IPS DF 4.7 (cell line): ENCODE data around the gene DNMT1.
"Not testable (repeated sequence)": the region's sequence is repeated elsewhere in the genome, so short reads cannot be mapped to it uniquely, and the experiment has no call there.

Experiments used
- DNase-seq: peaks from one replicate; pipeline ENCODE4 v3.0.0-alpha.2; 2013; ENCODE audit warnings: low spot score; ENCODE audit errors: extremely low read depth

Gene DNMT1

DNA sequence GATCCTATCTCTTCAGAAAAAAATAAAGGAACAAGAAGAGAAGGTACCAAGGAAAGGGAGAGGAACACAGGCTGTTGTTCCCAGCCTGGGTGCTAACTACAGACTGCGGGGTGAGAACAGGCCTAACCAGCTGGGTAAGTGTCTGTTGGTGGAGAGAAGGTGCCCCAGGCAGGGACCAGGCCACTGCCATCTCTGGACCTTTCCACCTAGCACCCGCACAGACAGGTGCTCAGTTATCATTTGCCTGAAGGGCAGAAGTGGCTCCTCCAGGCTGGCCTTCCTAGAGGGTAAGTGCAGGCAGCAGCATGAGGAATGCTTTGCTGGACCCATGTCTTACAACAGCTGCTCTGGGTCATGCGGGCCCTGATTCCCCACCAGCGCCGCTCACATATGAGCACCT lies 10.1 kb downstream of the DNMT1 start:
- DNase-seq: no peak

DNA sequence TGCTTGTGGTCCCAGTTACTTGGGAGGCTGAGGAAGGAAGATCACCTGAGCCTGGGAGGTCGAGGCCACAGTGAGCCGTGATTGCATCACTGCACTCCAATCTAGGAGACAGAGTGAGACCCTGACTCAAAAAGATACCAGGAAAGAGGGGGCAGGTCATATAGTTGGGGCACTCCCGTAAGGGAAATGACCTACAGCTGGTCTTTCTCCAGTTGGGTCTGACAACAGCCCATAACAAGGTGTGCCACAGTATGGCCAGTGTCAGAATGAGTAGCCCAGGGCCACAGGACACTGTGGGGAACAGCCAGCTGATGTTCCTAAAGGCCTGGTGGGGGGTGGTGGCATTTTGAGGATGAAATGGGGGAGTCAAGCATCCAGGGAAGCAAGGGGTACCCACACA lies 10.8 kb downstream of the DNMT1 start:
- DNase-seq: no peak

DNA sequence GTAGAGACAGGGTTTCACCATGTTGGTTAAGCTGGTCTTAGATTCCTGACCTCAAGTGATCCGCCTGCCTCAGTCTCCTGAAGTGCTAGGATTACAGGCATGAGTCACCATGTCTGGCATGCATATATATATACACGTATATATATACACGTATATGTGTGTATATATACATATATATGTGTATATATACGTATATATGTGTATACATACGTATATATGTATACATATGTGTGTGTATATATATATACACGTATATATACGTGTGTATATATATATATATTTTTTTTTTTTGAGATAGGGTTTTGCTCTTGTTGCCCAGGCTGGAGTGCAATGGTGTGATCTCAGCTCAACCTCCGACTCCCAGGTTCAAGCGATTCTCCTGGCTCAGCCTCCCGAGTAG lies 11.9 kb downstream of the DNMT1 start:
- DNase-seq: no peak

DNA sequence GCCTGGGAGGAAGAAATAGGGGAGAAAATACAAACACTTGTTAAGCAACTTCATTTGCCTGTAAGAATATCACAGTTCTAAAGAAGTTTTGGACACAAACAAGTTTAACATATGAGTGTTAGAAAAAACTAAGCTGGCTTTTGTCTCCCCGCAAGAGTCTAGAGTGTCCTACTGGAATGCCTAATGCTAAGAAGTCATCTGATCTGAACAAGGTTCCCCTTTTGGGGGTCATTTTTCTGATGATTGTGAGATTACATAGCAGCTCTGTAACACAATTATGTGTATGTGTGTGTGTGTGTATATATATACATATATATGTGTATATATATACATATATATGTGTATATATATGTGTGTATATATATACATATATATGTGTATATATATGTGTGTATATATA lies 12.7 kb downstream of the DNMT1 start:
- no peak for DNase-seq

DNA sequence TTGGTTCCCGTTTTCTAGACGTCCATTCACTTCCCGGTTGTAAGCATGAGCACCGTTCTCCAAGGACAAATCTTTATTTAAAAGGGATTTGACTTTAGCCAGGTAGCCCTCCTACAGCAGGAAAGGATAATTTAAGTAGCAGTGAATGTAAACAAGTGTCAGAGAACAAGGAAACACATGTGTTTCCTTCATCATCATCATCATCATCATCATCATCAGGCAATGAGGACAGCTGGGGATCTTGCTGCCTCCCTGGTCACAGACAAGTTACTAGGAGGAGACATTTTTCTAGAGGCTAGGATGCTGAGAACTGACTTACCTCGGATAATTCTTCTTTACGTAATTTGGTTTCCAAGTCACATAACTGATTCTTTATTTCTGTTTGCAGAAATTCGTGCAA lies 14.3 kb downstream of the DNMT1 start:
- no peak for DNase-seq

DNA sequence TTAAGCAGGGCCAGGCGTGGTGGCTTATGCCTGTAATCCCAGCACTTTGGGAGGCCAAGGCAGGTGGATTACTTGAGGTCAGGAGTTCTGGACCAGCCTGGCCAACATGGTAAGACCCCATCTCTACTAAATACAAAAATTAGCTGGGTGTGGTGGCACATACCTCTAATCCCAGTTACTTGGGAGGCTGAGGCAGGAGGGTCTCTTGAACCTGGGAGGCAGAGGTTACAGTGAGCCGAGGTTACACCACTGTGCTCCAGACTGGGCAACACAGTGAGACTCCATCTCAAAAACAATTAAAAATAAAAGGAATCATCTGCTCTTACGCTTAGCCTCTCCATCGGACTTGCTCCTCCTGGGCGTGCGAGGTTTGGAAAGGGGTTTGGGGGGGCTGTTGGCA lies 14.7 kb downstream of the DNMT1 start:
- DNase-seq: not testable (repeated sequence)

DNA sequence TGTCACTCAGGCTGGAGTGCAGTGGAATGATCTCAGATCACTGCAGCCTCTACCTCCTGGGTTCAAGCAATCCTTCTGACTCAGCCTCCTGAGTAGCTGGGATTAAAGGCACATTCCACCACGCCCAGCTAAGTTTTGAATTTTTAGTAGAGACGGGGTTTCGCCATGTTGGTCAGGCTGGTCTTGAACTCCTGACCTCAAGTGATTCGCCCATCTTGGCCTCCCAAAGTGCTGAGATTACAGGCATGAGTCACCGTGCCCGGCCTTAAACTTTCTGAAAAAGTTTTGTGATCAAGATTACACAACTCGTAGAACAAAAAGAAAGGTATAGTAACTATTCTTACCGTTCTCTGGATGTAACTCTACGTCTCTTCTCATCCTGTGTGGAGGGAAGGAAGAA lies 21.2 kb downstream of the DNMT1 start:
- no peak for DNase-seq

DNA sequence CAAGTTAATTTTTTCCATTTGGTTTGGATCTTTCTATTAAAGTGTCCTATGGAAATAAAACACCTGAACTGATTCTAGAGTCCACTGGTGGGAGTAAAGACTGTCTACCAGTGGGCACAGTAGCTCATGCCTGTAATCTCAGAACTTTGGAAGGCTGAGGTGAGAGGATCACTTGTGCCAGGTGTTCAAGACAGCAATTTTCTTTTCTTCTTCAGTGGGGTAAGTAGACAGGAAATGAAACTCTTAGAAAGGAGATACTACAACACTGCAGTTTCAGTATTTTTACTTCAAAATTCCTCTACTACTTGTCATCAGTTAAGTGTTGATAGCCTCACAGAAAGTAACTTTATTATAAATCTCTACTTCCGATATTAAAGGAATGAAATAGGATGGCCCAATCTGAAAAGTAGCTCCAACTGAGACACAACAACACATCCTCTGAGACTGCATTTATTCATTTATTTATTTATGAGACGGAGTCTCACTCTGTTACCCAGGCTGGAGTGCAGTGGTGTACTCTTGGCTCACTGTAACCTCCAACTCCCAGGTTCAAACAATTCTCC lies 26.3 kb downstream of the DNMT1 start:
- no peak for DNase-seq

DNA sequence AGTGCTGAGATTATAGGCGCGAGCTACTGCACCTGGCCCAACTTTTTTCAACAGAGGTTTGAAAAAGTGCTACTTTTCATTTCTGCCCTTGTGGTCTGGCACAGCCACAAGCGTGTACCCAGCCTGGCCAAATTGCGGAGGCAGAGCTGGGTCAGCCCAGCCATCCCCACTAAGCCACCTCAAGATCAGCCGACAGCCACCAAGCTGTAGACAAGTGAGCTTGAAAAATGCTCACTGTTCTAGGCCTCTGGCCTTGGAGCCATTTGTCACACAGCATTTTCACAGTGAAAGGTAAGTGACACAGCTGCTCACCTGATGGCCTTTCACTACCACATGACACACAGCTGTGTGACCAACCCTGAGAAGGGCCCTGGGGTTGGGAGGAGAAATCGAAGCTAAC lies 27.3 kb downstream of the DNMT1 start:
- DNase-seq: no peak

DNA sequence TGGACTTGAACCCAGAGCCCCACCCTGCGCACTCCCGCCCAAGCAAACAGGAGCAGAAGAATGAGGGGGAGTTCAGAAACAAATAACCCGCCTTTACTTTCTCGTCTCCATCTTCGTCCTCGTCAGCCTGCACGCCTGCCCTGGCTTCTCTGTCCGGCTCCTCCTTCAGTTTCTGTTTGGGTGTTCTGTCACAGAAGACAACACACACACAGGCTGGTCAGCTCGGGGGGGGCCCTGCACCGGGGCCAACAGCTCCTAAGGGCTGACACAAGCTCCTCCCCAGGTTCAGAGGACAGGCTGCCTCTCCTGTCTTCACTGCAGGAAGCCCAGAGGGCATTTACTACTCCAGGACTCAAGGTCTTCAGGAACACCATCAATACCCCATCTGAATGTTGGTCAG lies 28.3 kb downstream of the DNMT1 start:
- DNase-seq: not testable (repeated sequence)

DNA sequence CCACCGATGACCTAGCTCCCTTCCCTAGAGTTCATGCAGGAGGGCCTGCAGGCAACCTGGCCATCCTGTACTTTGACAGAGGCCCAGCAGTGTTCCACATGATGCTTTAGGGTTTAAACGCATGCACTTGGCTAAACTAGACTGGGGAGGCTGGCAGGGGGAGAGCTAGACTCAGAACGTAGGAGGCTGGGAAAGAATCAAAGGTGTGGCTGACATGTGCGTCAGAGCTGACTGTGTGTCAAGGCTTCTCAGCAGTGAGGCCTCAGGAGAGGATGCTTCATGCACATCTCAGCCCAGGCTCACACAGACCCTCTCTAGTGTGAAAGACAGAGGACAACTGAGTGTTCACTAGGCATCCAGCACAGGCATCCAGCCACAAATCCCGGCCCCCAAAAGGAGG lies 28.7 kb downstream of the DNMT1 start:
- no peak for DNase-seq

DNA sequence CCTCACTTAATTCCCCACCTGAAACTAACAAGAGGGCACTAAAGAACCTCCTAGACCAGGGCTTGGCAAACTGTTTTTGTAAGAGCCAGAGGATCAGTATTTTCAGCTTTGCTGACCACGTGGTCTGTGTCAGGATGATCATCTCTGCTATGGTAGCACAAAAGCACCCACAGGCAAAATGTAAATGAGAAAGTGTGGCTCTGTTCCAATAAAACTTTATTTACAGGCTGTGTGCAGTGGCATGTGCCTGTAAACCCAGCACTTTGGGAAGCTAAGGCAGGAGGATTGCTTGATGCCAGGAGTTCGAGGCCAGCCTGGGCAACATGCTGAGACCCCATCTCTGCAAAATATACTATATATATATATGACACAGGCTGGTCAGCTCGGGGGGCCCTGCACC lies 31.2 kb downstream of the DNMT1 start:
- DNase-seq: no peak

DNA sequence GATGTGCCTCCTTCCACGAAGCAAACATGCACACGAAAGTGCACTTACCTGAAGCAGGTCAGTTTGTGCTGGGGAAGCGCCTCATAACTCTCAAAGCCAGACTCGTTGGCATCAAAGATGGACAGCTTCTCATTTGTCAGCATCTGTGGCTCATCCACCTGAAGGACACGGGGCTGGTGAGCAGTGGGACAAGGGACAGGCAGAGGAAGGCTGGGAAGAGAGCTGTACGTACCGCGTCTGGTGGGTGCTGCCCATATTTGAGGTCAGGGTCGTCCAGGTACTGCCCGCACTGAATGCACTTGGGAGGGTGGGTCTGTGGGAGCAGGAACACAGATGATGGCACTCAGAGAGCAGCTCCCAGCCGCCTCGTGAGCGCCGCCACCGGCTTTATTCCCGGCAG lies 35.1 kb downstream of the DNMT1 start:
- DNase-seq: no peak

DNA sequence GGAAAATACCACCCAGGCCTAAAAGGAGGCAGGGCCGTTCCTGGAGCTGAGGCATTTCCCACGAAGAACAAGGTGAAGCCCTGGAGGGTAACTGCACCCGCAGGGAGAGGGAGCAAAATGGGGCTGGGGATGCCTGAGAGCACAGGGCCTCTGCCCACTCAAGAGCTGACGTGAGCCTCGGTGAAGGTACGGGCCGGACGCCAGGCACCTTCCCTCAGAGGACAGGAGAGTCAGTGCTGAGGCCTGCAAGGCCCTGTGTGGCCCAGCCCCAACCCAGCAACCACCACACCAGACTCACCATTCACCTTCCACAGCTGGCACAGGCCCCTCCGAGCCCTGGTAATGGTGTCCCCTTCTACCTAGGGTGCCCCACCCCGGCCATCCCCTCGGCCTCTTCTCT lies 36.3 kb downstream of the DNMT1 start:
- no peak for DNase-seq

DNA sequence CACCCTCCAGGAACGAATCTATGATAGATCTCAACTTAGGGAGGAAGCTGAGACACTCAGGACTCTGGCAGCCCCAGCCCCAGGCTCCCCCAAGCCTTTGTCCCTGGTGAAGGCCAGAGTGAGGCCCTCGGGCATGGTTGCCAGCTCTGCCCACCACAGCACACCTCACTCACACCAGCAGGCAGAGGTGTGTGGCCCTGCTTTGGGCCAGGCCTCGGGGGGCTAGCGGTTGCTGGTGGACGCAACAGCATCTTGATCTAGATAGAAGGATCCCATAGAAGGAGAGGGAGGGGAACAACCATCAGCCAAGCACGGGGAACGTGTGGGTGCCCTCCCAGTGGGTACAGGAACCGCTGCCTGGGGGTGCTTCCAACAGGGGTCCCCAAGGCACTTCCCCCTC lies 36.7 kb downstream of the DNMT1 start:
- no peak for DNase-seq

DNA sequence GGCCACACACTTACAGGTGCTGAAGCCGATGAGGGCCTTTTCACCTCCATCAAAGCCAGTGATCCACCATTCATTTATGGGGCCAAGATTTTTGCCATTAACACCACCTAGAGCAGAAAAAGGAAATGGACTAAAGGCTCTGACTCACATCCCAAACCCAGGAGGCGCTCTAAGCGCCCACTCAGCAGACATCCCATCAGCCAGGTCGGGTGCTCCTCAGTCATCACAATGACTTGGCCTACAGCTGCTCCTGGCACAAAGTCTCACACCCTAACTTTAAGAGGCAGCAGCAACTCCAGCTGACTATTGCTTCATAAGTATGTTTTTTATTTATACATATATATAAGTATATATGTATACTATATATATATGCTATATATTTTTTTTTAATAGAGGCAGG lies 38.9 kb downstream of the DNMT1 start:
- no peak for DNase-seq

DNA sequence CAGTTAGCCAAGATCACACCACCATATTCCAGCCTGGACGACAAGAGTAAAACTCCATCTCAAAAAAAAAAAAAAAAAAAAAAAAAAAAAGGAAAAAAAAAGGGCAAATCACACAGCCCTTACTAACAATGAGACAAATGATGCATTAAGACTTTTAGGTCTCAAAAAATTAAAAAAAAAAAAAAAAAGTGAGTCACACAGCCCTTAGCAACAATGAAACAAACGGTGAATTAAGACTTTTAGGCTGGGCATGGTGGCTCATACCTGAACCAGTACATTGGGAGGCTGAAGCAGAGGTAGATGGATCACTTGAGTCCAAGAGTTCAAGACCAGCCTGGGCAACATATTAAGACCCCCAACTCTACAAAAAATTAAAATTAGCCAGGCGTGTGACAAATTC lies 42.7 kb downstream of the DNMT1 start:
- DNase-seq: no peak

DNA sequence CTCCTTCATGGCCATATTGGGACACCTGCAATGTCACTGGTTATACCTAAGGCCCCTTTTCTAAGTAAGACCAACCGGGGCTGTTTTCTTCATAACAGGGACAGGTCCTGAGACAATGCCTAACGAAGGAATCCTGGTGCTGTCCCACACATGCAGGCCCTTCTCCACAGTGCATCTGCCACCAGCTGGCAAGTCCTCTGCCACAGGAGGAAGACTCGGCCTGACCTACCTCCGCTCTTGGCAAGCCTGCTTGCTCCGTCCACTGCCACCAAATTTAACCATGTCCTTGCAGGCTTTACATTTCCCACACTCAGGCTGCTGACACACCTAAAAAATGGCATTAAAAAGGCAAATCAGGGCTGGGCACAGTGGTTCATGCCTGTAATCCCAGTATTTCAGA lies 43.2 kb downstream of the DNMT1 start:
- DNase-seq: no peak

DNA sequence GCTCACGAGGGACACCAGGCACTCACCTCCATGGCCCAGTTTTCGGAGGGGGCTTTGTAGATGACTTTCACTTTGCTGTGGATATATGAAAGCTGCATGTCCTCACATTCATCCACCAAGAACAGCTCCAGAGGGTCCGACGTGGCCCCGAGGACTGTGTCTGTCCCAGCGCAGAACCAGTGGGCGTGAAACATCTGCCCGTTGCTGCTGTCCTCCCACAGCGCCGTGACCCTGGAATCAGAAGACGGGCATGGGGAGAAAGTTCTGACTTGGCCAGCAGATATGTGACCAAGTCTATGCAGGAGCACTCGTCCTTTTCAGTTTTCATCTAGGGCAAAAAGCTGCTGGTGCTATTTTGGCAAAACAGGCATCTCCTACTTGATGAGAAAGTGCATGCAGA lies 45.3 kb downstream of the DNMT1 start:
- DNase-seq: no peak

DNA sequence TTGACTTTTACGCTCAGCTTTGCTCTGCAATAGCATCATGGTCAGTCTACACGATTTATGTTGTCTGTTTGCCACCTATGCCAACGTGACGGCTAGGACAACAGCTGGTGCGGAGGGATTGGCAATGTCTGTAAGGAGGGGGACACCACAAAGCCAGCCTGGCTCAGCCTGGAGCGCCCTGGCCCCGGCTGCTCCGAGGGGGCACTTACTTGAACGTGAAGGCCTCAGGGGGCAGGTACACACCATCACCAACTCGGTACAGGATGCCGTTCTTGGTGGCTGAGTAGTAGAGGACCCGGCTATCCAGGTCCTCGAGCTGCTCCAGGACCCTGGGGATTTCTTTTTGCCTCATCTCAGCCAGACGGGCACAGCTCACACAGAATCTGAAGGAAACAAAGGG lies 48.6 kb downstream of the DNMT1 start:
- DNase-seq: no peak

DNA sequence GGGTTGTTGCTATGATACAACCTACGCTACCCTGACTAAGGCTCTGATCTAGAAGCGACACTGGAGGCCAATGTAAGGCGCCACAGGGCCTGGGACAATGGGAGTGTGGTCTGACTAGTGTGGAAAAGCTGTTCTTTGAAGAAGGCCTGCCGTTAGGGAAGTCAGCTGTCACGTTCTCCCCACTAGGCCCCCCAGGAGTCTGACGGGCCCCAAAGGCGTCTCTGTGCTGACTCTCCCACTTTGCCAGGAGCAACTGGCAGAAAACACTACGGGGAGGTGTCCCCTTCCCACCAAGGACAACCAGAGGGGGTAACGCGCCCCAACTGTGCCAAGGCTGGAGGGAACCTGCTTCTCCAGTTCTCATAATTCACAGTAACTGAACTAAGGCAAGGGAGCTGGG lies 49.7 kb downstream of the DNMT1 start:
- DNase-seq: no peak

DNA sequence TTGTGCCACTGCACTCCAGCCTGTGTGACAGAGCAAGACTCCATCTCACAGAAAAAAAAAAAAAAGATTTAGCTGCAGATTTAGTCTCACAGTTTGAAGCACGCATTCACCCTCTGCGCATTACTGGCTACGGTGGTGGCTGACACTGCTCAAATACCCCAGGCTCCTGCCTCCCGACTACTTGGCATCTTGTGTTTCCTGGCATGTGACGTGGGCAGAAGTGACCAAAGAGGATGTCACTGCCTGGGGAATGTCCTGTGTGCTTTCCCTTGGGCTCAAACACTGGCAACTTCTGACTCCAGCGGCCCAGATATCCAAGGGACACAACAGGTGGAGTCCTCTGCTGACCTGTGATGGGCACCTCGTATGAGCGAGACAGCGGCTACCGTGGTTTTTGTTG lies 50.4 kb downstream of the DNMT1 start:
- DNase-seq: no peak

DNA sequence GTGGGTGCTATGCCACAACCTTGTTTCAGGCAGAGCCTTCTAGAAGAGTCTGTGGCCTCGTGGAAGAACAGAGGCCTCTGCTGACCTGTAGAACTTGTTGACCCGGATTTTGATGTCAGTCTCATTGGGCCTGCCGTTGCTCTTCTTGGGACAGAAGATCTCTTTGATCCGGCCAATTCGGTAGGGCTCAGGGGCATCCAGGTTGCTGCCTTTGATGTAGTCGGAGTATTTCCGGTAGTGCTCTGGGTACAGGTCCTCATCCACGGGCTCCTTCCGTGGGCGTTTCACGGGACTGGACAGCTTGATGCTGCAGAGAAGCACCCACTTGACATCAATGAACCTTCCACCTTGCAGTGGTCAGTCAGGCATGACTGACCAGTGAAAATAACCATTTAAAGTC lies 51.1 kb downstream of the DNMT1 start:
- no peak for DNase-seq

DNA sequence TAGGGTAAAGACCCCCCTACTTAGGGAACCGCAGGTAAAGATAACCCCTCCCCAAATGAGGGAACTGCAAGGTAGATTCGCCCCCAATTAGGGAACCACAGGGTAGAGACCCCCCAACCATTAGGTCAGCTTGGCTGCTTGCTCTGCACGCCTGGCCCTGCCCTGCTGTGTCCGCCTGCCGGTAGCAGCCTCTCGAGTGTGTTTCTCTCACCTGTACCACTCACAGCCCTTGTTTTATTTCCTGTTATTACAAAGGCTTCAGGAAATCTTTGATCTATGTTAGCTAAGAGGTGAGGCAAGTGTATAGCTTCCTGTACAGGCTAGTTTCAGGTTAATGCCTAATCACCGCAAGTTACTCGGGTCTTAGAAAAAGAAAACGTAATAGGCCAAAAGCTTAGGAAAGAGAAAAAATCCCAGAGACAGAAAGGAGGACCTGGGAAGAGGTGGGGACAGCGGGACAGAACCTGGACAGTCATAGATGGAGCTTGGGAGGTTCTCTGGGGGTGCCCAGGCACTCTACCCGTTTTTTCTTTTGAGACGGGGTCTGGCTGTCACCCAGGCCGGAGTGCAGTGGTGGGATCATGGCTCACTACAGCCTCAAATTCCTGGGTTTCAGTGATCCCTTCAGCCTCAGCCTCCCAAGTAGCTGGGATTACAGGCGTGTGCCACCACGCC lies 51.9 kb downstream of the DNMT1 start:
- no peak for DNase-seq
